Ascending aorta (tissue), 2 donors: Measurements from ENCODE around the gene ABLIM2. TPM values are rescaled to one million over a fixed set of nuclear protein-coding genes. Genes with fewer than 3 reads are reported as not detected.

Experiments
- DNase-seq, 2 donors: peaks; one replicate each; pipeline ENCODE4 v3.0.0-alpha.2; 2019; ENCODE audit warnings: low spot score in 2 of 2
- H3K27ac ChIP-seq, 2 donors: fragments of 200-600 bp; sonication (generic); one replicate each; pipeline ENCODE4 v1.5.1; 2016 to 2017; ENCODE audit warnings: mild to moderate bottlenecking in 1 of 2
- H3K27me3 ChIP-seq: fragments of 200-600 bp; sonication (generic); one replicate; pipeline ENCODE4 v1.5.1; 2017
- H3K36me3 ChIP-seq, 2 donors: fragments of 200-600 bp; sonication (generic); one replicate each; pipeline ENCODE4 v1.5.1; 2016
- H3K4me1 ChIP-seq, 2 donors: fragments of 200-600 bp; sonication (generic); one replicate each; pipeline ENCODE4 v1.5.1; 2016 to 2017; ENCODE audit warnings: mild to moderate bottlenecking in 1 of 2
- H3K4me3 ChIP-seq, 2 donors: fragments of 200-600 bp; sonication (generic); one replicate each; pipeline ENCODE4 v1.5.1; 2016 to 2017; ENCODE audit warnings: mild to moderate bottlenecking in 1 of 2
- H3K9me3 ChIP-seq, 2 donors: fragments of 200-600 bp; sonication (generic); one replicate each; pipeline ENCODE4 v1.5.1; 2016
- intact Hi-C: fragments of 100-400 bp; cut with DNase I; formaldehyde crosslinking; loops from one replicate; pipeline ENCODE4 v1.15.1; 2023
- total RNA-seq: library from RNA; depleted of rRNA; stranded (reverse); fragments of >200 nt; gene quantifications from one replicate; pipeline ENCODE4 v1.1.0, GENCODE V29; 2016
- TF ChIP-seq, protein P1 (sequence below), 3 experiments: fragments of 200-600 bp in 2 of 3; fragments of 450-650 bp in 1 of 3; sonication (generic) in 2 of 3; IDR thresholded peaks; one replicate each; pipeline ENCODE4 v1.5.1; 2016 to 2019; ENCODE audit warnings: antibody characterized with exemption in 3 of 3, mild to moderate bottlenecking in 1 of 3, moderate library complexity in 1 of 3

The ABLIM2 gene
- total RNA-seq, 1 donor from 2014 or later: 30.8 TPM

DNA sequence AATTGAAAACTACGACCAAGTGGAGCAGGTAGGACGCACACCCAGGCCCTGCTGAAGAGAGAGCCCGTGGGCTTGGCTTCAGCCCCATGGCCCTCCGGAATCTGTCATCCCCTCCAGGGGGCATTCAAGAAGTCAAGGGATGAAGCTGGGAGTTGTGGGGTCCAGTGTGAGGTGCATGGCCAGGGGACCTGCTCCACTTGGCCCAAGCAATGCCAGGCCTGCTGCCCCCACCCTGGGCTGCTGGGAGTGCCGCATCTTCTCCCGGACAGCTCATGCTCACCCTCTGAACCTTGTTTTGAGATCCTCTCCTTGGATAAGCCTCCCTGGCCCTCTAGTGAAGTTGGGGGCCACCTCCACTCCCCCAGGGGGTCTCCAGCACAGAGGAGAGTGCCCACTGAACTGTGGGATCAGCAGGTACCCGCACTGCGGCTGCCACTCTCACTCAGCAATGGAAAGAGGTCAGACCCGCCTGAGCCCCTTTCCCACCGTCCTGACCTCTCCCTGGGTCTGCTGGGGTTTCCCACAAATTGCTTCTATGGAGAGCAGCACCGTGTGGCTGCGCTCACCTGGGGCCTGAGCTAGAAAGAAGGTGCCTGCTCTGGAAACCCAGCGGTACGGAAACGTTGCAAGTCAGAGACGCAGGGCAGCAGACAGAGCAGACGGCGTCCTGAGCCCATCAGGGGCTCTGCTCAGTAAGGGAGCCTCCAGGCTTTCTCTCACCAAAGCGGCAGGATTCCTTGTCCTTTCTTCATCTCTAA, 5.0 kb upstream of the ABLIM2 start:
- Histone ChIP-seq H3K27me3 (no peaks in the 10 kb centered on the region), H3K4me3 (no peak overlapping the region), H3K4me1 (peaks cover 7 to 8% of the 10 kb centered on the region in 2 donors), H3K36me3 (no peaks in the 10 kb centered on the region), H3K9me3 (no peaks in the 10 kb centered on the region), H3K27ac (no peak overlapping the region)
- DNase-seq: no peak
- intact Hi-C loops: no loop called here
- TF ChIP-seq, protein P1, sequence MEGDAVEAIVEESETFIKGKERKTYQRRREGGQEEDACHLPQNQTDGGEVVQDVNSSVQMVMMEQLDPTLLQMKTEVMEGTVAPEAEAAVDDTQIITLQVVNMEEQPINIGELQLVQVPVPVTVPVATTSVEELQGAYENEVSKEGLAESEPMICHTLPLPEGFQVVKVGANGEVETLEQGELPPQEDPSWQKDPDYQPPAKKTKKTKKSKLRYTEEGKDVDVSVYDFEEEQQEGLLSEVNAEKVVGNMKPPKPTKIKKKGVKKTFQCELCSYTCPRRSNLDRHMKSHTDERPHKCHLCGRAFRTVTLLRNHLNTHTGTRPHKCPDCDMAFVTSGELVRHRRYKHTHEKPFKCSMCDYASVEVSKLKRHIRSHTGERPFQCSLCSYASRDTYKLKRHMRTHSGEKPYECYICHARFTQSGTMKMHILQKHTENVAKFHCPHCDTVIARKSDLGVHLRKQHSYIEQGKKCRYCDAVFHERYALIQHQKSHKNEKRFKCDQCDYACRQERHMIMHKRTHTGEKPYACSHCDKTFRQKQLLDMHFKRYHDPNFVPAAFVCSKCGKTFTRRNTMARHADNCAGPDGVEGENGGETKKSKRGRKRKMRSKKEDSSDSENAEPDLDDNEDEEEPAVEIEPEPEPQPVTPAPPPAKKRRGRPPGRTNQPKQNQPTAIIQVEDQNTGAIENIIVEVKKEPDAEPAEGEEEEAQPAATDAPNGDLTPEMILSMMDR (IDR thresholded peaks at IDR 0.05): no peak

- TF ChIP-seq, protein P1 (IDR thresholded peaks at IDR 0.05): no peak
- no peak overlapping the region for H3K27ac ChIP-seq
- H3K9me3 ChIP-seq: no peaks in the 10 kb centered on the region
- no peak for DNase-seq
- no peaks in the 10 kb centered on the region for H3K27me3 ChIP-seq
- intact Hi-C loops: no loop called here
- H3K4me1 ChIP-seq: peaks cover 9 to 13% of the 10 kb centered on the region in 2 donors
- H3K36me3 ChIP-seq: no peaks in the 10 kb centered on the region
- H3K4me3 ChIP-seq: no peak overlapping the region
Measured at GRCh38 chr4:8163026-8163425, 4.4 kb upstream of the ABLIM2 start.

DNA sequence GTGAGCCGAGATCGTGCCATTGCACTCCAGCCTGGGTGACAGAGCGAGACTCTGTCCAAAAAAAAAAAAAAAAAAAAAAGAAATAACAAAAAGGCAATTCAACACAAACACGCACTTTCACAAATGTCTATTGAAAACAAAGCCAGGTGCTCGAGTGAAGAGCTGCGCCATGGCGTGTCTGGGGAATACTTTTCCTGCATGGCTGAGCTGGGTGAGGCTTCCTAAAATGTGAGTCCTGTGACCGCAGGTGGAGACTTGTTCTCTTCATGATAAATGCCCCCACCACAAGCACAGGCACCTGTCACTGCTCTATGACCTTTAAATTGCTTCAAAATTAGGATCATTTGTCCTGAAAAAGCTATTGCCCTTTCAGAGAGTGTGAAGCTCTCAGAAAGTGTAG, 4.0 kb upstream of the ABLIM2 start:
- Histone ChIP-seq H3K4me3 (no peak overlapping the region), H3K4me1 (peaks cover 13% of the 10 kb centered on the region in 2 donors), H3K27me3 (no peaks in the 10 kb centered on the region), H3K27ac (no peak overlapping the region), H3K9me3 (no peaks in the 10 kb centered on the region), H3K36me3 (no peaks in the 10 kb centered on the region)
- intact Hi-C loops: no loop called here
- no peak for DNase-seq
- TF ChIP-seq, protein P1 (IDR thresholded peaks at IDR 0.05): no peak

DNA sequence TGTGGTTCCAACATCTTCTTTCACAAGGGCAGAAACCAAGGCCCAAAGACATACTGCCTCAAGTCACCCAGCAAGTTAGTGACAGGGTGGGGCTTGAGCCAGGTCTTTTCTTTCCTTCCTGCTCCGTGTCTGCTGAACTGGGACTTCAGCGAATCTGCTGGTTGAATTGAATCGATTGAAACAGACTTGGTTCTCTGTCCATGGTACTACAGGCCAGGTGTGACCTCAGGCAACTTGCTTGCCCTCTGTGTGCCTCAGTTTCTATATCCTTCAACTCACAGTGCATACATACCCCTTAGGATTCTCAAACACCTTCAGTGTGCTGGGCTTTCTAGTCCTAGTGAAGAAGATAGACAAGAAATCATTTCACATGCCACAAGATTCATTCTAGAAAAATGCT, 2.0 kb upstream of the ABLIM2 start:
- intact Hi-C loops: no loop called here
- Histone ChIP-seq H3K27me3 (no peaks in the 10 kb centered on the region), H3K36me3 (no peaks in the 10 kb centered on the region), H3K4me3 (no peak overlapping the region), H3K4me1 (peaks cover 13 to 22% of the 10 kb centered on the region in 2 donors), H3K9me3 (no peaks in the 10 kb centered on the region), H3K27ac (no peak overlapping the region)
- TF ChIP-seq, protein P1 (IDR thresholded peaks at IDR 0.05): no peak
- no peak for DNase-seq

DNA sequence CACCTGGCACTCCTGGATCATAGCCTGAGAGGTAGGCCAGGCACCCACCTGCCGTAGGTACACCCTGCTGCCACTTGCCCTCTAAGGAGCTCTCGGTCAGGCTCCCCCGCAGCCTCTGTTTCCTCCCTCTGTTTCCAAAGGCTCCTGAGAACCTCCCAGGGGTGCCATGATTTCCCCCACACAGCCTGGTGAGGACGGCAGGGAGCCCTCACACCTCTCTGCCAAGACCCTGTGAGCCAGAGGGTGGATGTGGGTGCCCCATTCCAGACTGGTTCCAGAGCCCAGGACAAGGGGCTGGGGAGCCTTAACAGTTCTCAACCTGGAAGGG, 1.6 kb upstream of the ABLIM2 start:
- Histone ChIP-seq H3K9me3 (no peaks in the 10 kb centered on the region), H3K4me1 (peaks cover 13 to 22% of the 10 kb centered on the region in 2 donors), H3K27me3 (no peaks in the 10 kb centered on the region), H3K4me3 (no peak overlapping the region), H3K27ac (no peak overlapping the region), H3K36me3 (no peaks in the 10 kb centered on the region)
- DNase-seq: no peak
- TF ChIP-seq, protein P1 (IDR thresholded peaks at IDR 0.05): no peak
- intact Hi-C loops: no loop called here
